Measurements from ENCODE around the gene SYT15B. TPM values are rescaled to one million over a fixed set of nuclear protein-coding genes. Genes with fewer than 3 reads are reported as not detected.
"Not testable (repeated sequence)": the region's sequence is repeated elsewhere in the genome, so short reads cannot be mapped to it uniquely, and the experiment has no call there.

SYT15B gene
- total RNA-seq (2021; ENCODE audit: unreplicated experiment) (0.05 TPM), Bru-seq, nascent RNA (percentile 16 among the genes with signal in this experiment), BruChase-seq, experiment 1, labeled RNA remaining after a 2-hour chase (percentile 8 among the genes with signal in this experiment), BruChase-seq, experiment 2, labeled RNA remaining after a 6-hour chase (percentile 10 among the genes with signal in this experiment)
- 1.5 TPM for polyA plus RNA-seq (2012; ENCODE audit: insufficient read length)
- long read RNA-seq, partial matches to known transcripts = 0 of 5 reads
- long read RNA-seq, other reads (novel, unspliced or antisense) = 5 of 5 reads

DNA sequence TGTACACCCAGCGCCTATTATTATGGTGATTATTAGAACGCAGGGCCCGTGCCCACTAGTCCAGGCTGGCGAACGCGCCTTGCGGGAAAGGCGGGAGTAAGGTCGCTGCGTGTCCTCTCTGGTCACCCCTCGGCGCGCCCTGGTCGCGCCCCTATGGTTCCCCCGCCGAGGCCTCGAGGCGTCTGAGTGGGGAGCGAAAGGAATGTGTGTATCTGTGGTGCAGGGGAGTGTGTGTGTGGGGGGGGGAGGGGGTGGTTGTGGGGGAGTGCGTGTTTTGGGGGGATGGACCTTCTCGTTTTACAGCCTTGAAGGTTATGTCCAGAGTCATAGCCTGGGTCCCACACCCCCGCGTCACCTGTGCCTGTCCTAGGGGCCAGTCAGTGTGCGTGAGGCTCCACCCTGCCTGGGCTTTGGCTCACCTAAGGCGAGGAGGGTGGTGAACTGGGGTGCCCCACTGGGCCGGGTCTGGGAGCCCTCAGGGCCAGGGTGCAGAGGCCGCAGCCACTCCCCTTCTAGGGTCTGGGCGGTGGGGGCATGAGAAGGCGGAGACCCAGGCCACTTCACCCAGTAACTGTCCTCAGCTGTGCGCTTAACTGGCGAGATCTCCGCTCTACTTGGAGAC lies at the start of gene SYT15B:
SYT15B (minus strand) TSS at position 39 of the 622 bp plus-strand sequence. CDS start 952 bp downstream, outside the sequence.
- BruUV-seq (replicated peaks); H3K27ac ChIP-seq (ENCODE audit: low read length); DNase-seq (ENCODE audit: low read depth, low spot score); H3K9me3 ChIP-seq (ENCODE audit: control insufficient read depth, insufficient read depth, low read depth, low read length); intact Hi-C loops (cut with micrococcal nuclease; ENCODE audit: unreplicated experiment); ATAC-seq; H3K4me3 ChIP-seq (ENCODE audit: low read depth in 2 of 2, low read length in 2 of 2); in situ Hi-C loops (cut with HindIII; ENCODE audit: low pct_unique_long_range_greater_than_20kb, low sequenced_read_pairs); H3K4me1 ChIP-seq (ENCODE audit: control insufficient read depth, insufficient read depth, low read length); CTCF ChIA-PET; H3K36me3 ChIP-seq (ENCODE audit: control insufficient read depth, insufficient read depth, low read length); H3K27me3 ChIP-seq (ENCODE audit: control insufficient read depth, insufficient read depth, low read length); POLR2A ChIA-PET: not testable (repeated sequence)

DNA sequence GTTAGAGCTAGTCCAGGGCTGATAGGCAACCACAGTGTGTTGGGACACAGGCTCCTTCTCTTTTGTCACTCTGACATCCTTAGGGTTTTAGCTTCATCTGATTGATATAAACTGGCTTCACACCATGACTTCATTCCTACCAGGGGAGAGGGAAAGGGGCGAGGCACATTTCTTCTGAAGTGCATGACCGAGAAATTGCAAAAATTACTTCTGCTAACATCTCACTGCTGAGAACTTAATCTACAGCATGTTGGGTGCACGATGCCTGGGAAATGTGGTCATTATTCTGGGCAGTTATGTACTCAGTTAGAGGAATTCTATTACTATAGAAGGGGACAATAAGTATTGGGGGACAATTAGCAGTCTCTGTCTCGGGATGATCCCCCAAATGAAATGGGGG lies 16.2 kb upstream of the SYT15B start:
- H3K27ac ChIP-seq (ENCODE audit: low read length); H3K9me3 ChIP-seq (ENCODE audit: control insufficient read depth, insufficient read depth, low read depth, low read length); H3K4me3 ChIP-seq (ENCODE audit: low read depth in 2 of 2, low read length in 2 of 2); H3K27me3 ChIP-seq (ENCODE audit: control insufficient read depth, insufficient read depth, low read length); H3K4me1 ChIP-seq (ENCODE audit: control insufficient read depth, insufficient read depth, low read length); POLR2A ChIA-PET; BruUV-seq (replicated peaks); in situ Hi-C loops (cut with HindIII; ENCODE audit: low pct_unique_long_range_greater_than_20kb, low sequenced_read_pairs); CTCF ChIA-PET; DNase-seq (ENCODE audit: low read depth, low spot score); intact Hi-C loops (cut with micrococcal nuclease; ENCODE audit: unreplicated experiment); H3K36me3 ChIP-seq (ENCODE audit: control insufficient read depth, insufficient read depth, low read length); ATAC-seq: not testable (repeated sequence)

DNA sequence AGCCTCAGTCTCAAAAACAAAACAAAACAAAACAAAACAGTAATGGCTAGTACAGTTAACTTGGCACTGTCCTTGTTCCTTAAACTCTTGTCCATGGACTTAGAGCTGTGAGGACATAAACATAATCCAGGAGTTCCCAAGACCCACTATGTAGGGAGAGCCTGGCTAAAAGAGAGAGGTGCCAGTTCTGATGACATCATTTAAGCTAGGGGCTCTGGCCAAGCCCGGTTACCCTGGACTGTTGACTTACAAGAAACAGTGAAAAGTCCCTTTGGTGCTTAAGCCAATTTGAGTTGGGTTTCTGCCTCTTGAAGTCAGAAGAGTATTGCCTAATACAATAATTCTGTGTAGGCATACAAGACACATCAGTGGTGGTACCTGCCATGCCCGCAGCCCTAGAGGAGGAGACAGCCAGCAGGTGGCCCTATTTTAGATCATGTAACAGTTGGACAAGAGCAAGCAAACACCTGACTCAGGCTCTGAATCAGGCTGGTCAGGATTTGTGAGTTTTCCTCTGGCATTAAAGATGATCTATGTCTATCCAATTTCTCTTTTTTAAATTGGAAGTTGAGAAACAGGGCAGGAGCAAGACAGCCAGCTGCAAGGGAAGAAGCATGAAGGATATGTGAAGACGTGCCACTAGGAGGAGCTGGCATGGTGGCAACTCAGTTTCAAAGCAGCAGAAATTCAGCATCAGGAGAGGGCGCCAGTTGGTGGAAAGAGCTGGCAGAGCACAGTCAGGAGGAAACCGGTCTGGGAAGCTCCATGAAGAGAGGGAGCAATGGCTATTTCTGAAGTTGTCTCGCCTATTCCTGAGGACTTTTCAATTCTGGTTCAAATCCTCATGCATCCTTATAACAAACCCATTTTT lies 12.2 kb upstream of the SYT15B start:
- DNase-seq (ENCODE audit: low read depth, low spot score) = peak; percentile 30
- H3K27me3 ChIP-seq (ENCODE audit: control insufficient read depth, insufficient read depth, low read length) = not testable (repeated sequence)

DNA sequence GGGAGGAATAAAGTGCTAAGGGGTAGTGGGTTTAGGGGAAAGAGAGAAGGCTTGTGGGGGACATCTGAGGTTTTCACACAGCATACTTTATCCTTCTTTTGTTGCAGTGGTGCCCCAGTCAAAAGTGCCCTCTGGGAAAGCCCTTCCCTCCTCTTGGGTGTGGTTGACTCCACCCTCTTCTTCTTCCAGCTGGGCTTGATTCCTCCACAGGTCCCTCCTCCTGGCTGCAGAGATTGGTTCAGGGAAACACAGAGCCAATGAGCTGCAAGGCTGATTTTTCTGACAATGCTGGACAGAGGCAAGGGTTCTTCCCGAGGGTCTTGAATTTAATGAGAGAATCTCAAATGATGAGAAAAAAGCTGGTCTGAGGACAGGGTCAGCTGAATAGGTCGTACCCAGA lies 7.4 kb upstream of the SYT15B start:
- BruUV-seq (replicated peaks); ATAC-seq; H3K27me3 ChIP-seq (ENCODE audit: control insufficient read depth, insufficient read depth, low read length); H3K36me3 ChIP-seq (ENCODE audit: control insufficient read depth, insufficient read depth, low read length); POLR2A ChIA-PET; H3K4me1 ChIP-seq (ENCODE audit: control insufficient read depth, insufficient read depth, low read length); CTCF ChIA-PET; in situ Hi-C loops (cut with HindIII; ENCODE audit: low pct_unique_long_range_greater_than_20kb, low sequenced_read_pairs); H3K4me3 ChIP-seq (ENCODE audit: low read depth in 2 of 2, low read length in 2 of 2); intact Hi-C loops (cut with micrococcal nuclease; ENCODE audit: unreplicated experiment); H3K27ac ChIP-seq (ENCODE audit: low read length); H3K9me3 ChIP-seq (ENCODE audit: control insufficient read depth, insufficient read depth, low read depth, low read length); DNase-seq (ENCODE audit: low read depth, low spot score): not testable (repeated sequence)

More for the DNA sequence above, 12.2 kb upstream of the SYT15B start:
- ATAC-seq = peak; percentile 96
- in situ Hi-C loops (cut with HindIII; ENCODE audit: low pct_unique_long_range_greater_than_20kb, low sequenced_read_pairs); H3K4me3 ChIP-seq (ENCODE audit: low read depth in 2 of 2, low read length in 2 of 2); POLR2A ChIA-PET; H3K9me3 ChIP-seq (ENCODE audit: control insufficient read depth, insufficient read depth, low read depth, low read length); BruUV-seq (replicated peaks); H3K27ac ChIP-seq (ENCODE audit: low read length); H3K4me1 ChIP-seq (ENCODE audit: control insufficient read depth, insufficient read depth, low read length); CTCF ChIA-PET; intact Hi-C loops (cut with micrococcal nuclease; ENCODE audit: unreplicated experiment); H3K36me3 ChIP-seq (ENCODE audit: control insufficient read depth, insufficient read depth, low read length): not testable (repeated sequence)
- TF ChIP-seq, protein P1, sequence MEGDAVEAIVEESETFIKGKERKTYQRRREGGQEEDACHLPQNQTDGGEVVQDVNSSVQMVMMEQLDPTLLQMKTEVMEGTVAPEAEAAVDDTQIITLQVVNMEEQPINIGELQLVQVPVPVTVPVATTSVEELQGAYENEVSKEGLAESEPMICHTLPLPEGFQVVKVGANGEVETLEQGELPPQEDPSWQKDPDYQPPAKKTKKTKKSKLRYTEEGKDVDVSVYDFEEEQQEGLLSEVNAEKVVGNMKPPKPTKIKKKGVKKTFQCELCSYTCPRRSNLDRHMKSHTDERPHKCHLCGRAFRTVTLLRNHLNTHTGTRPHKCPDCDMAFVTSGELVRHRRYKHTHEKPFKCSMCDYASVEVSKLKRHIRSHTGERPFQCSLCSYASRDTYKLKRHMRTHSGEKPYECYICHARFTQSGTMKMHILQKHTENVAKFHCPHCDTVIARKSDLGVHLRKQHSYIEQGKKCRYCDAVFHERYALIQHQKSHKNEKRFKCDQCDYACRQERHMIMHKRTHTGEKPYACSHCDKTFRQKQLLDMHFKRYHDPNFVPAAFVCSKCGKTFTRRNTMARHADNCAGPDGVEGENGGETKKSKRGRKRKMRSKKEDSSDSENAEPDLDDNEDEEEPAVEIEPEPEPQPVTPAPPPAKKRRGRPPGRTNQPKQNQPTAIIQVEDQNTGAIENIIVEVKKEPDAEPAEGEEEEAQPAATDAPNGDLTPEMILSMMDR (IDR thresholded peaks at IDR 0.05) = peak; percentile 58

DNA sequence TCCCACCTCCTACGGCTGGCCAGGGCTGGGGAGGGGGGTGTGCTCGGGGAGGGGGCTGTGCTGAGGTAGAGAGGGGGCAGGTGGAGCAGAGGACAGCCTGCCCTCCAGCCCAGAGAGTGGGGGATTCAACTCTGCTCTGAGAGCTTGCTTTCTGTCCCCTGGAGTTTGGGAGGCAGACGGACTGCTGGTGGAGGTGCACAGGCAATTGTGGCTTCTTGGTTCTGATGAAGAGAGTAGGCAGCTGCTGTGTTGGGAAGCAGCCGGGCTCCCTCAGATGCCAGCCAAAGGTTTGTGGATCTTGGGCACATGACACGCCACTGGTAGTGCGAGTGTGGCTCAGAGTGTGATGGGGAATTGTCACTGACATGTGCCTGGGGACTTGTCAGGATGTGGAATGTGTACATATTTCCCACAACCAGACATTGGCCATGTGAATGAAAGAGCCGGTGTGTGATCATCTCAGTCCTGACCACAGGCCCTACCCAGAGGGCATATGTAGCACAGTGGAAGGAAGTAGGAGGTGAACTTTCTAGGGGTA lies 5.3 kb upstream of the SYT15B start:
- H3K27ac ChIP-seq (ENCODE audit: low read length); POLR2A ChIA-PET; CTCF ChIA-PET; H3K36me3 ChIP-seq (ENCODE audit: control insufficient read depth, insufficient read depth, low read length); H3K9me3 ChIP-seq (ENCODE audit: control insufficient read depth, insufficient read depth, low read depth, low read length); BruUV-seq (replicated peaks); H3K4me1 ChIP-seq (ENCODE audit: control insufficient read depth, insufficient read depth, low read length); DNase-seq (ENCODE audit: low read depth, low spot score); H3K27me3 ChIP-seq (ENCODE audit: control insufficient read depth, insufficient read depth, low read length); H3K4me3 ChIP-seq (ENCODE audit: low read depth in 2 of 2, low read length in 2 of 2); ATAC-seq; intact Hi-C loops (cut with micrococcal nuclease; ENCODE audit: unreplicated experiment); in situ Hi-C loops (cut with HindIII; ENCODE audit: low pct_unique_long_range_greater_than_20kb, low sequenced_read_pairs): not testable (repeated sequence)

DNA sequence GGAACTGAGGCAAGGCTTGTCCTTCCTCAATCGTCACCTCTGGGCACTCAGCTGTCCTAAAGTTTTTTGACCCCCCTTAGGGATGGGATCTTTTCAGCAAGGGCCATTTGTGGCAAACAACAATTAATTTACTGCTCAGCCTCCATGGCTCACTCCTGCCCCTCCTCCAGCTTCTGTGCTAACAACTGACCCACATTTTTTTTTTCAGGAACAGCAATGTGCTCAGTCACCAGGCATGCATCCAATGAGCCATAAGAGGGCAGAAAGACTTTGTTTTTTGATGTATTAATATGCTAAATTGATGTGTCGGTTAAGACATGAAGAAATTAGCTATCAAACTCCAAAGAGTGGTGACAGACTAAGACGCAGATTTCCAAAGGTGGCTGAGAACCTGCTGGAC lies 4.7 kb upstream of the SYT15B start:
- DNase-seq (ENCODE audit: low read depth, low spot score); BruUV-seq (replicated peaks); H3K36me3 ChIP-seq (ENCODE audit: control insufficient read depth, insufficient read depth, low read length); CTCF ChIA-PET; H3K4me3 ChIP-seq (ENCODE audit: low read depth in 2 of 2, low read length in 2 of 2); H3K4me1 ChIP-seq (ENCODE audit: control insufficient read depth, insufficient read depth, low read length); POLR2A ChIA-PET; in situ Hi-C loops (cut with HindIII; ENCODE audit: low pct_unique_long_range_greater_than_20kb, low sequenced_read_pairs); ATAC-seq; H3K9me3 ChIP-seq (ENCODE audit: control insufficient read depth, insufficient read depth, low read depth, low read length); H3K27me3 ChIP-seq (ENCODE audit: control insufficient read depth, insufficient read depth, low read length); H3K27ac ChIP-seq (ENCODE audit: low read length); intact Hi-C loops (cut with micrococcal nuclease; ENCODE audit: unreplicated experiment): not testable (repeated sequence)

Data from Panc1 (cell line).